ENCODE data around the gene CTNNA1. TPM values are rescaled to one million over a fixed set of nuclear protein-coding genes. Genes with fewer than 3 reads are reported as not detected.
"Not testable (repeated sequence)": the region's sequence is repeated elsewhere in the genome, so short reads cannot be mapped to it uniquely, and the experiment has no call there.

Gene CTNNA1
- total RNA-seq, 1 donor from 2014 or later, result 371 TPM

DNA sequence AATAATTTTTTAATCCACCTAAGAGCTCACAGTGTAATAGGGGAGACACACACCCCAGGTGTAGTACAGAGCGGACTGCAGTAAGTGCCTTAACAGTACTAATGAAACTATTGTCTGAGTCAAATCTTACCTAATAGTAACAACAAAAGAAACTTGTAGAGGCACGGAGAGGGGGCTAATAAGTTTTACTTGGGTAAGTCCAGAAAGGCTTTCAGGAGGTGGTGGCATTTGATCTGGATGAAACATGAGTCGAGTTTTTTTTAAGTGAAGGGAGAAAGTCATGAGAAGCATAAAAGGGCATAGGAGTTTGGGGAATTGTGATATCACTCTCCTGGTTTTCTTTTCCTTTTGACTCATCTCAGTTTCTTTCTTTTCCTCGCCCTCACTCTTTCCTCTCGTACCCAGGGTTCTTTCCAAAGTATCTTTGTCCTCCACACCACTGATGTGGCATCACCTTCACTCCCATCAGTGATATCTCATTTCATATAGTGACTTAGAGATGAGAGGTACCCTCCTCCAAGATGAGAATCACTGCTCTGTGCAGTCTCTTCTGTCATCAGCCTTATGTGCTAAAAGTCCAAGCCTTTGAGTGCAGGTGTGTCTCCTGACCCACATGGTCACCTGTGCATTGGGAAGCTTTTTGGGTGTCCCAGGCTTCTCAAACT lies 2.0 kb downstream of the CTNNA1 start:
- H3K27ac Mint-ChIP-seq, result peak overlapping the region; percentile 96
- TF ChIP-seq CTCF (conservative IDR thresholded peaks at IDR 0.05), result no peak

GRCh38 chr5:138757061-138757776 lies 4.0 kb downstream of the CTNNA1 start:
- Mint-ChIP-seq H3K36me3 (peaks cover 52% of the 10 kb centered on the region), H3K4me1 (ENCODE audit: unreplicated experiment) (peaks cover 47% of the 10 kb centered on the region), H3K4me3 (peak overlapping the region; percentile 81), H3K27ac (peak overlapping the region; percentile 84), H3K9me3 (peaks cover 5% of the 10 kb centered on the region), H3K27me3 (no peaks in the 10 kb centered on the region)
- DNase-seq (ENCODE audit: extremely low spot score, unreplicated experiment), result no peak
- no peak for TF ChIP-seq CTCF (conservative IDR thresholded peaks at IDR 0.05)

More for the DNA sequence above, 2.0 kb downstream of the CTNNA1 start:
- DNase-seq (ENCODE audit: extremely low spot score, unreplicated experiment), result no peak
- H3K27me3 Mint-ChIP-seq, result no peaks in the 10 kb centered on the region
- H3K4me3 Mint-ChIP-seq, result peak overlapping the region; percentile 95
- H3K9me3 Mint-ChIP-seq, result peaks cover 5% of the 10 kb centered on the region
- H3K36me3 Mint-ChIP-seq, result peaks cover 41% of the 10 kb centered on the region
- H3K4me1 Mint-ChIP-seq (ENCODE audit: unreplicated experiment), result peaks cover 37% of the 10 kb centered on the region

DNA sequence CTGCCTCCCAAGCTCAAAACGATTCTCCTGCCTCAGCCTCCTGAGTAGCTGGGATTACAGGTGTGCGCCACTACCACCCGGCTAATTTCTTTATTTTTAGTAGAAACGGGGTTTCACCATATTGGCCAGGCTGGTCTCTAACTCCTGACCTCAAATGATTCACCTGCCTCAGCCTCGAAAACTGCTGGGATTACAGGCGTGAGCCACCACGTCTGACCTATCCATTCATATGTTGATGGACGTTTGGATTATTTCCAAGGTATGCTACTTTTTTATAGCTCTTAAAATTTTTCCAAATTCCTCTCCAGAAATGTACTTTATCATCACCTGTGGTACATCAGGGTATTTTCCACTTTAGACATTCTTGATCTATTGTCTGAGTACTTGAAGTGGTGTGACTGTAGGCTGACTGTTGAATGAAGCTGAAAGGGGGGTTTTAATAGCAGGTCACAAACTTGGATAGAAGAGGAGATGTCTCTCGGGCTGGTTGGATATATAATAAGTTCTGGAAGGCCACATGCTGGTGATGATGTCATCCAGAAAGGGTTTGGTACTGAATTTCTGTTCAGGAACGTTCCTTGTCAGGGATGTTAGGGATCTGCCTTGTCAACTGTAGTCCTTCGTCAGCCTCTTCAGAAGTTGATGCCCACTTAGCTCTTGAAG lies 7.4 kb downstream of the CTNNA1 start:
- Mint-ChIP-seq H3K27me3 (no peaks in the 10 kb centered on the region), H3K4me1 (ENCODE audit: unreplicated experiment) (peaks cover 50% of the 10 kb centered on the region), H3K9me3 (peaks cover 5% of the 10 kb centered on the region), H3K4me3 (peak overlapping the region; percentile 4), H3K36me3 (peaks cover 48% of the 10 kb centered on the region), H3K27ac (peak overlapping the region; percentile 20)
- DNase-seq (ENCODE audit: extremely low spot score, unreplicated experiment), result no peak
- no peak for TF ChIP-seq CTCF (conservative IDR thresholded peaks at IDR 0.05)

- not testable (repeated sequence) for DNase-seq (ENCODE audit: extremely low spot score, unreplicated experiment); H3K9me3 Mint-ChIP-seq; H3K27ac Mint-ChIP-seq; H3K27me3 Mint-ChIP-seq
- Mint-ChIP-seq H3K4me3 (peak overlapping the region; percentile 4), H3K4me1 (ENCODE audit: unreplicated experiment) (peaks cover 53% of the 10 kb centered on the region), H3K36me3 (peaks cover 51% of the 10 kb centered on the region)
Observed at GRCh38 chr5:138761115-138761514, 7.9 kb downstream of the CTNNA1 start.

DNA sequence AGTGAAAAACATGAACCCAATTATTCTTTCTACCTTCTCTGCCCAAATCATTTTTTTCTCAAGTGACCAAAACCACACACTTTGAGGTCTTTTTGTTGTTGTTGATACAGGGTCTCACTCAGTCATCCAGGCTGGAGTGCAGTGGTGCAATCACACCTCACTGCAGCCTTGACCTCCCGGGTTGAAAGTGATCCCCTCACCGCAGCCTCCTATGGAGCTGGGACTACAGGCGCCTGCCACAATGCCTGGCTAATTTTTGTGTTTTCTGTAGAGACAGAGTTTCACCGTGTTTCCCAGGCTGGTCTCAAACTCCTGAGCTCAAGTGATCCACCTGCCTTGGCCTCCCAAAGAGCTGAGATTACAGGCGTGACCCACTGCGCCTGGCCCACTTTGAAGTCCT lies 8.4 kb downstream of the CTNNA1 start:
- not testable (repeated sequence) for H3K27me3 Mint-ChIP-seq; H3K9me3 Mint-ChIP-seq; DNase-seq (ENCODE audit: extremely low spot score, unreplicated experiment); H3K27ac Mint-ChIP-seq
- peaks cover 51% of the 10 kb centered on the region for H3K36me3 Mint-ChIP-seq
- H3K4me1 Mint-ChIP-seq (ENCODE audit: unreplicated experiment), result peaks cover 53% of the 10 kb centered on the region
- H3K4me3 Mint-ChIP-seq, result peak overlapping the region; percentile 43

DNA sequence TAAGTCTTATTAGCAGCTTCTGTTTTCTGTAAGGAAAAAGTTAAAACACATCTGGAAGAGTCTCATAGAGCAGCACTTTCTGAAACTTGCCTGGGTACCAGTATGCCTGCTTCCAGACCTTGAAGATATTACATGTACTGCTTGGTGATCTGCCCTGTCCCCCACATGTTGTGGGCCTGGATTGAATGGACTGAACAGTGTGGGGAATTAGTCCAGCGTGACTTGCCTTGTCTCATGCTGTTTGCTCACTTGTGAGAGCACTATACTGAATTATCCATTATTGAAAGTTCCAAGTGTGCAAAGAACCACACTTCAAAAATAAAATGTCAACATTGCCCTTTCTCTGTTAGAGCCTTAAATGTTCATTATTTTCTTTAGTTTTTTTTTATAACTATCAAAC lies 8.9 kb downstream of the CTNNA1 start:
- Mint-ChIP-seq H3K36me3 (peaks cover 48% of the 10 kb centered on the region), H3K4me1 (ENCODE audit: unreplicated experiment) (peaks cover 50% of the 10 kb centered on the region), H3K27ac (no peak overlapping the region), H3K9me3 (no peaks in the 10 kb centered on the region), H3K27me3 (no peaks in the 10 kb centered on the region), H3K4me3 (peak overlapping the region; percentile 43)
- no peak for TF ChIP-seq CTCF (conservative IDR thresholded peaks at IDR 0.05)
- DNase-seq (ENCODE audit: extremely low spot score, unreplicated experiment), result no peak

Measured in type B pancreatic cell (in vitro differentiated cells).